PC-3 (cell line): ENCODE data around the gene ZACN.

Experiments
- CTCF ChIP-seq: fragments of 300-600 bp; sonication (generic); conservative IDR thresholded peaks from 2 replicates; pipeline ENCODE4 v1.5.1; 2017; ENCODE audit warnings: antibody characterized with exemption, low read depth, mild to moderate bottlenecking, low read length
- EZH2 ChIP-seq: fragments of 300-600 bp; sonication (generic); IDR thresholded peaks from one replicate; pipeline ENCODE4 v1.6.1; 2017; ENCODE audit warnings: antibody characterized with exemption, mild to moderate bottlenecking, low read length; ENCODE audit not compliant: unreplicated experiment
- EZH2phosphoT487 ChIP-seq: fragments of 300-600 bp; sonication (generic); IDR thresholded peaks from 2 replicates; pipeline ENCODE4 v1.6.1; 2018; ENCODE audit warnings: mild to moderate bottlenecking, antibody characterized with exemption, low read length, borderline replicate concordance

- TF ChIP-seq CTCF, result no peak
- no peak for TF ChIP-seq EZH2
- no peak for TF ChIP-seq EZH2phosphoT487
These were observed 40.9 kb upstream of the ZACN start for GRCh38 chr17:76038050-76038449.
